GM19240 (cell line): ENCODE measurements around the gene SNRNP27.
A peak's percentile ranks its signal among the peaks of the same experiment; 100 is the strongest.
"Not testable (repeated sequence)": the region's sequence is repeated elsewhere in the genome, so short reads cannot be mapped to it uniquely, and the experiment has no call there.

Source experiments
- DNase-seq: peaks from one replicate; pipeline ENCODE4 v3.0.0; 2011; ENCODE audit warnings: low spot score; ENCODE audit not compliant: insufficient read length

The SNRNP27 gene

GRCh38 chr2:69893684-69894551 lies at the start of gene SNRNP27:
Gene SNRNP27, plus strand, starts transcription at chr2:69893956. Its CDS starts 29 bp downstream, at chr2:69893985.
- peak; percentile 57 for DNase-seq

GRCh38 chr2:69843993-69844392 lies 49.8 kb upstream of the SNRNP27 start:
- DNase-seq: no peak

GRCh38 chr2:69844560-69844959 lies 49.2 kb upstream of the SNRNP27 start:
- no peak for DNase-seq

DNA sequence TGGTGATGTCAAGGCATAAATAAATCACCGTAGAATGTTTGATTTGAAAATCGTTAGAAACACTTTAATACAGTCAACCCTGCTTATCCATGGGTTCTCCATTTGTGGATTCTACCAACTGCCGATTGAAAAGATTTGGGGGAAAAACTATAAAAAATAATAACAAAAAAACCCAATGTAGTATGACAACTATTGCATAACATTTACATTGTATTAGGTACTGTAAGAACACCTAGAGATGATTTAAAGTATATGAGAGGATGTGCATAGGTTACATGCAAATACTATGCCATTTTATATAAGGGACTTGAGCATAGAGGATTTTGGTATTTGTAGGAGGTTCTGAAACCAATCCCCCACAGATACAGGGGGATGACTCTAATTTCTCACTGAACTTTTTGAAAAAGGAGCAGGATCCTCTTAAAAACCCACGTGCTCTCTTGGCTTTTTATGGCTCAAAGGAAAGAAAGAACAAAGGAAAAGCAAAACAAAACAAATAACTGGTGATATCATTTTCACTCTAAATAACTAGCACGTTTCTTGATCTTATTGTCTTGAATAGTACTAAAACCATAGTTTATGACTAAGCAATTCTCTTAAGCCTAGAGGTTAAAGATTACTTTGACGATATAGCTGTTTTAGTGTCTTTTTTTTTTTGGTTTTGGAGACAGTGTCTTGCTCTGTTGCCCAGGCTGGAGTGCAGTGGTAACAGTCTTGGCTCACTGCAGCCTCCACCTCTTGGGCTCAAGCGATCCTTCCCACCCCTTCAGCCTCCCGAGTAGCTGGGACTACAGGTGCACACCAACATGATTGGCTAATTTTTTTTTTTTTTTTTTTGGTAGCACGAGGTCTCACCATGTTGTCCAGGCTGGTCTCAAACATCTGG lies 47.3 kb upstream of the SNRNP27 start:
- no peak for DNase-seq

GRCh38 chr2:69847068-69847828 lies 46.5 kb upstream of the SNRNP27 start:
- no peak for DNase-seq

- no peak for DNase-seq
Observed at GRCh38 chr2:69848186-69848790, 45.5 kb upstream of the SNRNP27 start.

- DNase-seq: no peak
Observed at GRCh38 chr2:69858261-69858660, 35.5 kb upstream of the SNRNP27 start.

DNA sequence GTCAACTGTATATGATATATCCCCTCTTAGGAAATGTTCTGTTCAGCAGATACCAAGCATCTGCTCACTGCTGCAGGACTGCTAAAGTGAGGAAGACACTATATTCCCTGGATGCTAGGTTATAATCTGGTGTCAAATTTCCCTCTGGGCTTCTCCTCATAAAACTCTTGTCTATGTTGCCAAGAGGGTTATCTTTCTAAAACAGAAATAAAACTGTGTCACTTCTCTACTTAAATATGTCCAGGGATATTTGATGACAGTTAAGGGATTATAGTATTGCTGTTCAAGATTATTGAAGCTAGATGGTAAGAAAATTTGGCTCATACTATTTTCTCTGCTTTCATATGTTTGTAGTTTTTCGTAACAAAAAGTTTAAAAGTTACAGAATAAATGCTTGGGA lies 30.5 kb upstream of the SNRNP27 start:
- no peak for DNase-seq

- no peak for DNase-seq
Observed at GRCh38 chr2:69888451-69888850, 5.3 kb upstream of the SNRNP27 start.

- no peak for DNase-seq
Observed at GRCh38 chr2:69889302-69889701, 4.5 kb upstream of the SNRNP27 start.

GRCh38 chr2:69890881-69891280 lies 2.9 kb upstream of the SNRNP27 start:
- no peak for DNase-seq

DNA sequence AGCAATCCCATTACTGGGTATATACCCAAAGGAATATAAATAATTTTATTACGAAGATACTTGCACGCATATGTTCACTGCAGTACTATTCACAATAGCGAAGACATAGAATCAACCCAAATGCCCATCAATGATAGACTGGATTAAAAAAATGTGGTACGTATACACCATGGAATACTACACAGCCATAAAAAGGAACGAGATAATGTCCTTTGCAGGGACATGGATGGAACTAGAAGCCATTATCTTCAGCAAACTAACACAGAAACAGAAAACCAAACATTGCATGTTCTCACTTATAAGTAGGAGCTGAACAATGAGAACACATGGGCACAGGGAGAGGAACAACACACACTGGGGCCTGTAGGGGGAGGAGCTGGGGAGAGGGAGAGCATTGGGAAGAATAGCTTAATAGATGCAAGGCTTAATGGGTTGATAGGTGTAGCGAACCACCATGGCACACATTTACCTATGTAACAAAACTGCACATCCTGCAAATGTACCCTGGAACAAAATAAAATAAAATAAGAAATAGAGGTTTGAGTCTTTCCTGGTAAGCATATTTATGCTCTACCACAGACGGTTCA lies 825 bp upstream of the SNRNP27 start:
- DNase-seq: not testable (repeated sequence)

- DNase-seq: not testable (repeated sequence)
Observed at GRCh38 chr2:69894737-69895136, 981 bp downstream of the SNRNP27 start.

DNA sequence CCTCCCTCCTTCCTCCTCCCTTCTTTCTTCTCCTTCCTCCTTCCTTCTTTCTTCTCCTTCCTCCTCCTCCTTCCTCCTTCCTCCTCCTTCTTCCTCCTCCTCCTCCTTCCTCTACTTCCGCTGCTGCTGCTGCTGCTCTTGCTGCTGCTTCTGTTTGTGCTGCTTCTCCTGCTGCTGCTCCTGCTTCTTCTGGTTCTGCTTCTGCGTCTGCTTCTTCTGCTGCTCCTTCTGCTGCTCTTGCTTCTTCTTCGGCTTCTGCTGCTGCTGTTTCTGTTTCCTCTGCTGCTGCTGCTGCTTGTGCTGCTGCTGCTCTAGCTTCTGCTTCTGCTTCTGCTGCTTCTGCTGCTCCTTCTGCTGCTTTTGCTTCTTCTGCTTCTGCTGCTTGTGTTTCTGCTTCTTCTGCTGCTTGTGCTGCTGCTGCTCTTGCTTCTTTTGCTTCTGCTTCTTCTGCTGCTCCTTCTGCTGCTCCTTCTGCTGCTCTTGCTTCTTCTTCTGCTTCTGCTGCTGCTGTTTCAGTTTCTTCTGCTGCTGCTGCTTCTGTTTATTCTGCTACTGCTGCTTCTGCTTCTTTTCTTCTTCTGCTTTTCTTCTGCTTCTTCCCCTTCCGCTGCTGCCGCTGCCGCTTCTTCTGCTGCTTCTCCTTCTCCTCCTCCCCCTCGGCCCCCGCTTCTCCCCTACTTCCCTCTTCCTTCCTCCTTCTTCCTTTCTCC lies 8.6 kb downstream of the SNRNP27 start:
- no peak for DNase-seq

- DNase-seq: no peak
Observed at GRCh38 chr2:69907216-69907615, 13.5 kb downstream of the SNRNP27 start.

- no peak for DNase-seq
Observed at GRCh38 chr2:69911985-69912563, 18.3 kb downstream of the SNRNP27 start.

DNA sequence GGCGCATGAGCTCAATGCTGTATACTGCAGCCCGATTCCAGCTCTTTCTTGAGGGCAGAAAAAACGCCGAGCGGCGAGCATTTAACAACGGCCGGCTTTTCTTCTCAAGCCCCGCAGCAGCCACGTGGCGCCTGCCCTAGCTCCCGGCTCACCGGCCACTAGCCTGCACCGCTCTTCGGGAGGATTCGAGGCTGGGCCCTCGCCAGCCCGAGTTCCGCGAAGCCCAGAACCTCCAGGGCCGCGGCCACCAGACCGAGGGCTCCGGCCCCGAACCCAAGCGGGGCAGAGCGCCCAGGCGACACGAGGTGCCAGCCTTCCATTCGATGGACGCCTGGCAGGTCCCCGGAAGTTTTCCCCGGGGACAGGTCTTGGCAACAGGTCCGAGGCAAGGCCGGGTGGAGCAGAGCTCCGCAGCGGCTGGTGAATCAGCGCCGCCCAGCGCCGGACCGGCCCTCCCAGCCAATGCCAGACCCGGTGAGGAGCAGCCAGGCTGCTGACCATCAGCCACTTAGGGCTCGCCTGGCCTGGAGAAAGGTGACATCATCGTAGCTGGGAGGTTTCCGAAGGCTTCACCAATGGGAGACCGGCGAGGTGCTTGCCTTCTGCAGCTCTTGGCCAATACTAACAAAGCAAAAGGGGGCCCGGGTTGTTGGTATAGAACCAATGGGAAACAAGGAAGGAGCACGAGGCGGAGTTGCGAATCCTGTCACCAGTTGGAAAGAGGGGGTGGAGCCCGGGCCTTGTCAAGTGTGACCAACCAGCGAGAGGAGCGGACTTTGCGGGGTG lies 20.6 kb downstream of the SNRNP27 start:
- DNase-seq: no peak

DNA sequence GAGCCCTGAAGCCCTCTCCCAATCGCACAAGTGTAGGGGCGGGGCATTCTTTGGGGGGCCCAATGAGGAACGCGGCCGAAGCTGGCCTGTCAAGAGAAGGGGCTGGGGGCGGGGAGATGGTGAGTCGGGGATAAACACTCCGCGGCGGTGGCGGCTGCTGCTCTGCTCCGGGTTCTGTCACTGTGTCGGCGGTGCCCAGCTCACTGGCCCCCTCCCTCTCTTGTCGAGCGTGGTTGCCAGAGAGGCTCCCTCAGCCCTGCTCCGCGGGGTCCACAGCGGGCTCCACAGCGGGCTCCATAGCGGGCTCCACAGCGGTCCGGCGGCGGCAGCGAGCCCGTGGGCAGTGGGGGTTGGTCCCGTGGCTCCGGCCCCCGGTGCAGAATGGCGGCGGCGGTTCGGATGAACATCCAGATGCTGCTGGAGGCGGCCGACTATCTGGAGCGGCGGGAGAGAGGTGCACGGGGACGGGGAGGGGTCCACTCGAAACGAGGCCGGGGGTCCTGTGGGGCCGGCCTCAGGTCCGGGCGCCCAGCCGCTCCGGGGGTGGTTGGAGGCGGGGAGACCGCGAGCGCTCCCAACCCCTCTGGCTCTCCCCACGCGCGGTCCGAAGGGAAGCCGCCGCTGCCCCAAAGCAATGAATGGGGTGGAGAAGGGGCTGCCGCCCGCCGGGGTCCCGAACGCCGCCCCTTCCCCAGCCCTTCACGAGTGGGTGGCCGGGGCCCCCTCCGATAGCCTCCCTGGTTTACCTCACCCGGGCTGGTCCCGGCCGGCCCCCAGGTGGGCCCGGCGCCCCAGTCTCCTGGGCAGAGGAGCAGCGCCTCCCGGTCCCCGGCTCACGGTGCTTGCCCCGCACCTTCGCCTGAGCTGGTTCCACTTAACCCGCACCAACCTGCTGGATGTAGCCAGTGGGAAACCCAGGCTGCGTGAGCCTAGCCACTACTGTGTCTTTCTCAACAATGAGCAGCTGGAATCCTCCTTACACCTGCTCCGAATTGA lies 21.5 kb downstream of the SNRNP27 start, which contains the start of gene MXD1:
TSS of gene MXD1 (plus strand) at position 160 of the 996 bp plus-strand sequence. CDS start at position 382, 222 bp downstream.
- DNase-seq: peak; percentile 90
